Measurements from ENCODE around the gene KRTAP5-5. TPM values are rescaled to one million over a fixed set of nuclear protein-coding genes. Genes with fewer than 3 reads are reported as not detected.

Gene KRTAP5-5
- total and polyA plus RNA-seq, 7 donors = 0.28 to 0.92 TPM; not detected in 5

GRCh38 chr11:1673446-1674172 is 44.0 kb downstream of the KRTAP5-5 start:
- intact Hi-C loops (cut with DNase I) = no loop called here
- 52 to 66% methylated on average over 11 of the region's 11 CpGs for WGBS, 2 donors
- TF ChIP-seq POLR2AphosphoS5 (IDR thresholded peaks at IDR 0.05) = no peak
- TF ChIP-seq EP300 (IDR thresholded peaks at IDR 0.05) = no peak
- H3K4me3 ChIP-seq = no peak overlapping the region
- H3K36me3 ChIP-seq = no peaks in the 10 kb centered on the region
- no peaks in the 10 kb centered on the region for H3K9me3 ChIP-seq
- H3K4me1 ChIP-seq = no peaks in the 10 kb centered on the region
- peaks cover 0 to 55% (median 32%) of the 10 kb centered on the region in 3 donors for H3K27me3 ChIP-seq
- H3K27ac ChIP-seq = no peak overlapping the region
- DNase-seq = no peak

DNA sequence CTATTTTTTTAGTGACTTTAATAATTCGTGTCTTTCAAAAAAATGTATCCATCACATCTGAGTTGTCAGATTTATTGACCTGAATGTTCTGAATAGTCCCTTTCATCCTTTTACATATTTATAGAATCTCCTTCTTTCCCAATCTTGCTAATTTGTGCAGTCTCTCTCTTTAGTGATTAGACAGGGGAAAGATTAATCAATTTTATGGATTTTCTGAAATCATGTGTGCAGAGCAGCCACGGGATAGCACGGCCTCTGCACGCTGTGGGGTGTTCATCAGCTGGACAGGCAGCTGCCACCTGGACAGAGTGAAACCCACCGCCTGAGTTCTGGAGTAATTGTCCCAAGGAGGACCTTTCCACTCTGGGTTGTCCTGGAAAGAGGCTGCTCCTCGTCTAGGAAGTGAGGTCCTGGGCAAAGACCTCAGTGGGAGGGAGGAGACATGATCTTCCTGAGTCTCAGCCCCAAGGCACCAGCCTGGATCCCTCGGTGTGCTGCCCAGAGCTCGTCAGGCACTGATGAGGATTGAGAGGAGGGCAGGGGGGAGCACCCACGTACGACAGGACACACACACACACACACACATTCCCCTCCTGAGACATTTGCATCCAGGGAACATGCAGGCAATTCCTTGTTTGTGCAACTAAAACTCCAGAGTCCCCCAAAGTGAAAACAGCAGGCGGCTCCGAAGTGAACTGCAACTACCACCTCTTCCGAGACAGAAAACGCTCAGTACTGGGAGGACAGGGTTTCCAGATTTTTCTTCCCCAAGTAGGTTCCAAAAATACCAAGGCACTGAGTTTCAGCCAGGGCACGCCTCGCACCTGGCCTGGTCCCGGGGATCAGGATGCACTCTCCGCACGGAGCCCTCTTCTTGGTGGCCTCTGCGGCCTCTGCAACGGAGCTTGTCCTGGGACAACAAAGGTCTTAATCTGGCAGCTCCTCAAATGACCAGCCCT is 44.9 kb downstream of the KRTAP5-5 start:
- intact Hi-C loops (cut with DNase I) = no loop called here
- Histone ChIP-seq H3K36me3 (no peaks in the 10 kb centered on the region), H3K27me3 (peaks cover 0 to 53% (median 28%) of the 10 kb centered on the region in 3 donors), H3K4me3 (no peak overlapping the region), H3K27ac (no peak overlapping the region), H3K9me3 (no peaks in the 10 kb centered on the region), H3K4me1 (no peaks in the 10 kb centered on the region)
- WGBS, 2 donors = 52 to 70% methylated on average over 21 of the region's 21 CpGs
- DNase-seq = no peak
- TF ChIP-seq POLR2AphosphoS5 (IDR thresholded peaks at IDR 0.05) (no peak), POLR2A (IDR thresholded peaks at IDR 0.05) (no peak), EP300 (IDR thresholded peaks at IDR 0.05) (no peak)
- TF ChIP-seq, protein P1, sequence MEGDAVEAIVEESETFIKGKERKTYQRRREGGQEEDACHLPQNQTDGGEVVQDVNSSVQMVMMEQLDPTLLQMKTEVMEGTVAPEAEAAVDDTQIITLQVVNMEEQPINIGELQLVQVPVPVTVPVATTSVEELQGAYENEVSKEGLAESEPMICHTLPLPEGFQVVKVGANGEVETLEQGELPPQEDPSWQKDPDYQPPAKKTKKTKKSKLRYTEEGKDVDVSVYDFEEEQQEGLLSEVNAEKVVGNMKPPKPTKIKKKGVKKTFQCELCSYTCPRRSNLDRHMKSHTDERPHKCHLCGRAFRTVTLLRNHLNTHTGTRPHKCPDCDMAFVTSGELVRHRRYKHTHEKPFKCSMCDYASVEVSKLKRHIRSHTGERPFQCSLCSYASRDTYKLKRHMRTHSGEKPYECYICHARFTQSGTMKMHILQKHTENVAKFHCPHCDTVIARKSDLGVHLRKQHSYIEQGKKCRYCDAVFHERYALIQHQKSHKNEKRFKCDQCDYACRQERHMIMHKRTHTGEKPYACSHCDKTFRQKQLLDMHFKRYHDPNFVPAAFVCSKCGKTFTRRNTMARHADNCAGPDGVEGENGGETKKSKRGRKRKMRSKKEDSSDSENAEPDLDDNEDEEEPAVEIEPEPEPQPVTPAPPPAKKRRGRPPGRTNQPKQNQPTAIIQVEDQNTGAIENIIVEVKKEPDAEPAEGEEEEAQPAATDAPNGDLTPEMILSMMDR (IDR thresholded peaks at IDR 0.05) = no peak

DNA sequence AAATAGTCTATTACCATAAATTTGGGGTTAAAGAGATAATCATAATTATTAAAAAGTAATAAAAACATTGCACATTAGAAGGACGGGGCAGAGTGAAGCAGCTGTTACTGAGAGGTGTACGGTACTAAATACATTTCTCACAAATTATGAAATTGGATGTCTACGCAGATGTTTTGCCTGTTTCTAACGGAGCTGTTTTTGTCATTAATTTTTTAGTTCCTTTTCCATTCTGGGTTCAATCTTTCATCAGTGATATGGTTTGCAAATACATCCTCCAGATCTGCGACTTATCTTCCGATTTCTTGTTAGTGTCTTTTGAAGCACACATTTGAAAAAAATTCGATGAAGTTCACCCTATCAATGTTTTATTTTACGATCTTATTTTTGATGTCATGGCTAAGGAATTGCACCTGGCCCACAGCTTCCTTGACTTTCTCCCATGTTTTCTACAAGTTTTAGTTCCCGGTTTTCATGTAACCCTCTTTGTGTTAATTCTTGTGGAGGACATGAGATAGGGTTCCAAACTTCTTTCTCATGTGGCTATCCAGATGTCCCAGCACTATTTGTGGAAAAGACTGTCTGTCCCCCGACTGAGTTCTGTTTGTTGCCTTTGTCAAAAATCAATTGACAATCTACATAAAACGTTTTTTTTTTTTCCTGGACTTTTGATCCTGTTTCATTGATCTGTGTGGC is 46.1 kb downstream of the KRTAP5-5 start:
- peaks cover 0 to 56% (median 28%) of the 10 kb centered on the region in 3 donors for H3K27me3 ChIP-seq

GRCh38 chr11:1676229-1676740 is 46.7 kb downstream of the KRTAP5-5 start:
- no peak overlapping the region for H3K4me3 ChIP-seq
- TF ChIP-seq EP300 (IDR thresholded peaks at IDR 0.05) (no peak), POLR2AphosphoS5 (IDR thresholded peaks at IDR 0.05) (no peak), POLR2A (IDR thresholded peaks at IDR 0.05) (no peak)
- TF ChIP-seq, protein P1 (IDR thresholded peaks at IDR 0.05) = no peak
- H3K36me3 ChIP-seq = no peaks in the 10 kb centered on the region
- H3K9me3 ChIP-seq = no peaks in the 10 kb centered on the region
- no peak overlapping the region for H3K27ac ChIP-seq
- intact Hi-C loops (cut with DNase I) = no loop called here
- H3K27me3 ChIP-seq = peaks cover 0 to 61% (median 28%) of the 10 kb centered on the region in 3 donors
- WGBS, 2 donors = 67 to 85% methylated on average over 7 of the region's 7 CpGs
- no peaks in the 10 kb centered on the region for H3K4me1 ChIP-seq
- no peak for DNase-seq

More for the DNA sequence above, 46.1 kb downstream of the KRTAP5-5 start:
- intact Hi-C loops (cut with DNase I) = no loop called here
- Histone ChIP-seq H3K27ac (no peak overlapping the region), H3K36me3 (no peaks in the 10 kb centered on the region), H3K4me1 (no peaks in the 10 kb centered on the region), H3K9me3 (no peaks in the 10 kb centered on the region), H3K4me3 (no peak overlapping the region)
- TF ChIP-seq EP300 (IDR thresholded peaks at IDR 0.05) (no peak), POLR2A (IDR thresholded peaks at IDR 0.05) (no peak), POLR2AphosphoS5 (IDR thresholded peaks at IDR 0.05) (no peak)
- TF ChIP-seq, protein P1 (IDR thresholded peaks at IDR 0.05) = no peak
- 50 to 79% methylated on average over 11 of the region's 11 CpGs for WGBS, 2 donors
- no peak for DNase-seq

All from sigmoid colon (tissue), 7 donors.